ENCODE measurements around the gene OTOGL. TPM values are rescaled to one million over a fixed set of nuclear protein-coding genes. Genes with fewer than 3 reads are reported as not detected.

Gene OTOGL
- total and polyA plus RNA-seq, 10 donors, result 0.09 to 0.88 (median 0.23) TPM; not detected in 1

- Histone ChIP-seq H3K9me3 (no peaks in the 10 kb centered on the region), H3K4me3 (no peak overlapping the region), H3K36me3 (no peaks in the 10 kb centered on the region), H3K27me3 (replicated peaks in 1 of 7) (no peaks in the 10 kb centered on the region), H3K4me1 (no peaks in the 10 kb centered on the region), H3K27ac (no peak overlapping the region)
- TF ChIP-seq POLR2A (IDR thresholded peaks at IDR 0.05) (no peak), CTCF (IDR thresholded peaks at IDR 0.05 in 8 of 11, conservative IDR thresholded peaks at IDR 0.05 in 3 of 11) (no peak), POLR2AphosphoS5 (IDR thresholded peaks at IDR 0.05) (no peak)
- DNase-seq, result no peak
- intact Hi-C loops (cut with DNase I; ENCODE audit: low total_unique reads), result no loop called here
- WGBS, 5 donors, result 83 to 94% (median 84%) methylated on average over 2 of the region's 2 CpGs
These were observed 253.9 kb downstream of the OTOGL start for GRCh38 chr12:80353254-80353653.

- Histone ChIP-seq H3K27ac (no peak overlapping the region), H3K36me3 (no peaks in the 10 kb centered on the region), H3K27me3 (replicated peaks in 1 of 7) (no peaks in the 10 kb centered on the region), H3K9me3 (no peaks in the 10 kb centered on the region), H3K4me3 (no peak overlapping the region), H3K4me1 (no peaks in the 10 kb centered on the region)
- WGBS, 5 donors, result 4 to 8% (median 6%) methylated on average over 2 of the region's 2 CpGs
- no peak for DNase-seq
- intact Hi-C loops (cut with DNase I; ENCODE audit: low total_unique reads), result no loop called here
- TF ChIP-seq CTCF (IDR thresholded peaks at IDR 0.05 in 8 of 11, conservative IDR thresholded peaks at IDR 0.05 in 3 of 11) (no peak), POLR2AphosphoS5 (IDR thresholded peaks at IDR 0.05) (no peak), POLR2A (IDR thresholded peaks at IDR 0.05) (no peak)
These were observed 256.8 kb downstream of the OTOGL start for GRCh38 chr12:80356097-80356496.

- Histone ChIP-seq H3K36me3 (no peaks in the 10 kb centered on the region), H3K27ac (no peak overlapping the region), H3K9me3 (peaks cover 0 to 10% (median 0%) of the 10 kb centered on the region in 8 donors), H3K4me3 (no peak overlapping the region), H3K27me3 (replicated peaks in 1 of 7) (no peaks in the 10 kb centered on the region), H3K4me1 (no peaks in the 10 kb centered on the region)
- TF ChIP-seq CTCF (IDR thresholded peaks at IDR 0.05 in 8 of 11, conservative IDR thresholded peaks at IDR 0.05 in 3 of 11) (no peak), POLR2AphosphoS5 (IDR thresholded peaks at IDR 0.05) (no peak), POLR2A (IDR thresholded peaks at IDR 0.05) (no peak)
- DNase-seq, result no peak
- intact Hi-C loops (cut with DNase I; ENCODE audit: low total_unique reads), result no loop called here
These were observed 260.4 kb downstream of the OTOGL start for GRCh38 chr12:80359703-80360102.

- DNase-seq, result no peak
- Histone ChIP-seq H3K4me1 (no peaks in the 10 kb centered on the region), H3K36me3 (no peaks in the 10 kb centered on the region), H3K9me3 (peaks cover 0 to 10% (median 0%) of the 10 kb centered on the region in 8 donors), H3K27ac (no peak overlapping the region), H3K4me3 (no peak overlapping the region), H3K27me3 (replicated peaks in 1 of 7) (no peaks in the 10 kb centered on the region)
- WGBS, 5 donors, result 79 to 90% (median 81%) methylated on average over 3 of the region's 3 CpGs
- intact Hi-C loops (cut with DNase I; ENCODE audit: low total_unique reads), result no loop called here
- no peak for TF ChIP-seq CTCF (IDR thresholded peaks at IDR 0.05 in 8 of 11, conservative IDR thresholded peaks at IDR 0.05 in 3 of 11)
- TF ChIP-seq POLR2A (IDR thresholded peaks at IDR 0.05), result no peak
- TF ChIP-seq POLR2AphosphoS5 (IDR thresholded peaks at IDR 0.05), result no peak
These were observed 264.7 kb downstream of the OTOGL start for GRCh38 chr12:80364056-80364455.
